ENCODE measurements around the gene SLC31A1.

The SLC31A1 gene

DNA sequence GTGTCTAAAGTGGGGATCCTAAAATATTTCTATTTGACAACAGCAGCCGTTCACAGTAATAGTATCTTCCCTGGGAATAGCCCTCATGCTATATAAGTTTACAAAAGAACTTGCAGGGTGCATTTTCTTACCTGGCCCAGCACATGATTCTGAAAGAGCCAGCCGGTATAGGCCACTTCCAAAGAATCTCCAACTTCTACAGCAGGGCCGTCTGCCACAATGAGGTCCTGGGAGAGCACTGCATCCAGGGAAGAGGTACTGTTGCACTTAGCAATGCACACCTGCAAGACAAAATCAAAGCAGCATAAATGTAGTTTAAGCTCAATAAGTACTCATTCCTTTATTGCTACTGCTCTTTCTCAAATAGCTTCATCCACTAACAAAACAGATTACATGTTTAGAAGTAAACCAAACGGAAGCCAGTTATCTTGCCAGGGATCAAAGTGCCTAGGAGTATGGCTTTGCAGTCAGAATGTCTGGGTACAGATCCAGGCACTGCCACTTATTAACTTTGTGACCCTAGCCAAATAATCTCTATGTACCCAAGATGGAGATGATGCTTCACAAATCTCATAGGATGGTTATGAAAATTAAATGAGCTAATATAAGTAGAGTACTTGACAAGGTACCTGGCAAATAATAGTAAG, 21.5 kb upstream of the SLC31A1 start:
- TF ChIP-seq, protein P1, sequence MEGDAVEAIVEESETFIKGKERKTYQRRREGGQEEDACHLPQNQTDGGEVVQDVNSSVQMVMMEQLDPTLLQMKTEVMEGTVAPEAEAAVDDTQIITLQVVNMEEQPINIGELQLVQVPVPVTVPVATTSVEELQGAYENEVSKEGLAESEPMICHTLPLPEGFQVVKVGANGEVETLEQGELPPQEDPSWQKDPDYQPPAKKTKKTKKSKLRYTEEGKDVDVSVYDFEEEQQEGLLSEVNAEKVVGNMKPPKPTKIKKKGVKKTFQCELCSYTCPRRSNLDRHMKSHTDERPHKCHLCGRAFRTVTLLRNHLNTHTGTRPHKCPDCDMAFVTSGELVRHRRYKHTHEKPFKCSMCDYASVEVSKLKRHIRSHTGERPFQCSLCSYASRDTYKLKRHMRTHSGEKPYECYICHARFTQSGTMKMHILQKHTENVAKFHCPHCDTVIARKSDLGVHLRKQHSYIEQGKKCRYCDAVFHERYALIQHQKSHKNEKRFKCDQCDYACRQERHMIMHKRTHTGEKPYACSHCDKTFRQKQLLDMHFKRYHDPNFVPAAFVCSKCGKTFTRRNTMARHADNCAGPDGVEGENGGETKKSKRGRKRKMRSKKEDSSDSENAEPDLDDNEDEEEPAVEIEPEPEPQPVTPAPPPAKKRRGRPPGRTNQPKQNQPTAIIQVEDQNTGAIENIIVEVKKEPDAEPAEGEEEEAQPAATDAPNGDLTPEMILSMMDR (conservative IDR thresholded peaks at IDR 0.05; ENCODE audit: low read length) = no peak
- no peak for DNase-seq (ENCODE audit: low read depth)
- no peak overlapping the region for H3K4me3 ChIP-seq (ENCODE audit: low read length)

DNA sequence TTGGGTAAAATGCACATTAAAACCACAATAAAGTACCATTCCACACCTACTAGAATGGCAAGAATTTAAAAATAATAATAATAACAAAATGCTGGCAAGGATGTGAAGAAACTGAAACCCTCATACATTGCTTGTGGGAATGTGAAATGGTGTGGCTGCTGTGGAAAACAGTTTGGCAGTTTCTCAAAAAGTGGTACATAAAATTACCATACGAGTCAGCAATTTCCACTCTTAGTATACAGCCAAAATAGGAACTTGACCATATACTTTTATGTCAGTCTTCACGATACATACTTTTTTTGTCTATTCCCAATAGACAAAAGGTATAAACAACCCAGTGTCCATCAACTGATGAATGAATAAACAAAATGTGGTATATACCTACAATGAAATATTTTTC, 15.9 kb upstream of the SLC31A1 start:
- TF ChIP-seq, protein P1 (conservative IDR thresholded peaks at IDR 0.05; ENCODE audit: low read length) = no peak
- no peak overlapping the region for H3K4me3 ChIP-seq (ENCODE audit: low read length)
- DNase-seq (ENCODE audit: low read depth) = no peak

DNA sequence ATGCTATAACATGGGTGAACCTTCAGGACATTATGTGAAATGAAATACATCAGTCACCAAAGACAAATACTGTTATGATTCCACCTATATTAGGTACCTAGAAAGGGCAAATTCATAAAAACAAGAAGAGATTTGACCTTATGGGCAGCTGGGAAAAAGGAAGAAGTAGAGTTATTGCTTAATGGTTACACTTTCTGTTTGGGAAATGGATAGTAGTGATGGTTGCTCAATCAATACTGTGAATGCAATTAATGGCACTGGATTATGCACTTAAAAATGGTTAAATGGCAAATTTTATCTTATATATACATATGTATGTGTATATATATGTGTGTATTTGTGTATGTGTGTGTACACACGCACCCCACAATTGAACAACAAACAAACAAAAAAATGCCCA, 15.5 kb upstream of the SLC31A1 start:
- no peak for DNase-seq (ENCODE audit: low read depth)
- no peak overlapping the region for H3K4me3 ChIP-seq (ENCODE audit: low read length)
- TF ChIP-seq, protein P1 (conservative IDR thresholded peaks at IDR 0.05; ENCODE audit: low read length) = no peak

DNA sequence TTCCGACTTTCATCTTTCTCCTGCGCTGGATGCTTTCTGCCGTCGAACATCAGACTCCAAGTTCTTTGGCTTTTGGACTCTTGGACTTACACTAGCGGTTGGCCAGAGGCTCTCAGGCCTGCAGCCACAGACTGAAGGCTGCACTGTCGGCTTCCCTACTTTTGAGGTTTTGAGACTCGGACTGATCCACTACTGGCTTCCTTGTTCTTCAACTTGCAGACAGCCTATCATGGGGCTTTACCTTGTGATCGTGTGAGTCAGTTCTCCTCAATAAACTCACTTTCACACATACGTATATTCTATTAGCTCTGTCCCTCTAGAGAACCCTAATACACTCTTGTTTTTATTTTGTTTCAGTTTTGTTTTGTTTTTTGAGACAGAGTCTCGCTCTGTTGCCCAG, 10.5 kb upstream of the SLC31A1 start:
- H3K4me3 ChIP-seq (ENCODE audit: low read length) = no peak overlapping the region
- TF ChIP-seq, protein P1 (conservative IDR thresholded peaks at IDR 0.05; ENCODE audit: low read length) = no peak
- no peak for DNase-seq (ENCODE audit: low read depth)

DNA sequence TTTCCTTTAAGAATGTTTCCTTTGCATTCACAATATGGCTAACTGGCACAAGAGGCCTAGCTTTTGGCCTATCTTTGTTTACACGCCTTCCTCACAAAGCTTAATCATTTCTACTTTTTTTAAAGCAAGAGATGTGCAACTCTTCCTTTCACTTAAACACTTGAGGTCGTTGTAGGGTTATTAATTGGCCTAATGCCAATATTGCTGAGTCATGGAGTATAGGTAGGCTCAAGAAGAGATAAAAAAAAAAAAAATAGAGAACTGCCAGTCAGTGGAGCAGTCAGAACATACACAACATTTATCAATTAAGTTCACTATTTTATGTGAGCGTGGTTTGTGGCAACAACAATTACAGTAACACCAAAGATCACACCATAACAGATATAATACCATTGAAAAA, 6.2 kb upstream of the SLC31A1 start:
- no peak for DNase-seq (ENCODE audit: low read depth)
- TF ChIP-seq, protein P1 (conservative IDR thresholded peaks at IDR 0.05; ENCODE audit: low read length) = no peak
- no peak overlapping the region for H3K4me3 ChIP-seq (ENCODE audit: low read length)

DNA sequence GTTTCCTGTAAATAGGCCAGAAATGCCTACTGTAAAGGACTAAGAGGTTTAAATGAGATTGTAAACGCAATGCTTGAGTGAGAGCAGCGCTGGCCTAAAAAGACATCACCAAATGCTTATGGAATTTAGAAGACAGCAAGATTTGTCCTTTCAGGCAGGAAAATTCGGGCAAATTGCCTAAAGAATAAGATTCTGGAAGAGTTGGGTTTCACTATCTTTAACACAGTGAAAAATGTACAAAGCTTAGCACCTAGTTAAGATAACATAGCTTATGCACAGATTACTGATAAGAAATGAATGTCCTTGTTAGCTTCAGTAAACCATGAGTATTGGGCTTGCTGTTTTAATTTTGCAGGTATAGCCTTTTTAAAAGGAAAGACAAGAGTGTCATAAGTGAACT, 4.9 kb upstream of the SLC31A1 start:
- no peak for DNase-seq (ENCODE audit: low read depth)
- TF ChIP-seq, protein P1 (conservative IDR thresholded peaks at IDR 0.05; ENCODE audit: low read length) = no peak
- no peak overlapping the region for H3K4me3 ChIP-seq (ENCODE audit: low read length)

DNA sequence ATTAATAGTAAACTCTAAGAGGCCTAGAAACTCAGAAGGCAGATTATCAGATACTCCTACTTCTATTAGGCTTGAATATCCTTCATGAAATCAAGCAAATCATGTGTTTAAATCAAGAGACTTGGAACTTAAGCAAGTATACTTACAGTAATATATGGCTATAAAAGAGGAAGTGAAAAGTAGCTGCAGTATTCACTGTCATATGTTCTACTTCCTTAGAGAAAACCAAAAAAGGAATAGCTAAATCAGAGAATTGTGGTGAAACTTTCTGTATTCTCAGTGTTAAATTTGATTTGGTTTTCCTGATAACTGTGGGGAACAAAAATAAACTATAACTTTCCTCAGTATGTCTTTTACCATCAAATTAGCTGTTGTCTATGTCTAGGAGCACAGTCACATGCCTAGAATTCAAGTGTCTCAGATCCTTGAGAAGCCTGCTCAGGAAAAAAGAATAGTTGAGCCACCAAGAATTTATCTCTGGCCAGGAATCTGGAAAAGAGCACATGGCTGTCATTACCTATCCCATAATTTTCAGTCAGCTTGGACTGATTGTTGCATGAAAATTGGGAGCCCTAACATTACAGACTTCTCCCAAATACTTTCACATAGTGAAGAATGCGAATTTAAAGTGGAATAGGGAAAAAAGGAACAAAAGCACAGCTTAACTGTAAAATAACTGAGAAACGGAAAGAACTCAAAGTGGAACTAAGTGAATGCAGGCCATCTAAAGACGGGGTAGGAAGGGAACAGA, 2.0 kb upstream of the SLC31A1 start:
- DNase-seq (ENCODE audit: low read depth) = peak; percentile 1
- peak overlapping the region; percentile 89 for H3K4me3 ChIP-seq (ENCODE audit: low read length)
- TF ChIP-seq, protein P1 (conservative IDR thresholded peaks at IDR 0.05; ENCODE audit: low read length) = no peak
